ENCODE measurements around the gene RECK.

Gene RECK

DNA sequence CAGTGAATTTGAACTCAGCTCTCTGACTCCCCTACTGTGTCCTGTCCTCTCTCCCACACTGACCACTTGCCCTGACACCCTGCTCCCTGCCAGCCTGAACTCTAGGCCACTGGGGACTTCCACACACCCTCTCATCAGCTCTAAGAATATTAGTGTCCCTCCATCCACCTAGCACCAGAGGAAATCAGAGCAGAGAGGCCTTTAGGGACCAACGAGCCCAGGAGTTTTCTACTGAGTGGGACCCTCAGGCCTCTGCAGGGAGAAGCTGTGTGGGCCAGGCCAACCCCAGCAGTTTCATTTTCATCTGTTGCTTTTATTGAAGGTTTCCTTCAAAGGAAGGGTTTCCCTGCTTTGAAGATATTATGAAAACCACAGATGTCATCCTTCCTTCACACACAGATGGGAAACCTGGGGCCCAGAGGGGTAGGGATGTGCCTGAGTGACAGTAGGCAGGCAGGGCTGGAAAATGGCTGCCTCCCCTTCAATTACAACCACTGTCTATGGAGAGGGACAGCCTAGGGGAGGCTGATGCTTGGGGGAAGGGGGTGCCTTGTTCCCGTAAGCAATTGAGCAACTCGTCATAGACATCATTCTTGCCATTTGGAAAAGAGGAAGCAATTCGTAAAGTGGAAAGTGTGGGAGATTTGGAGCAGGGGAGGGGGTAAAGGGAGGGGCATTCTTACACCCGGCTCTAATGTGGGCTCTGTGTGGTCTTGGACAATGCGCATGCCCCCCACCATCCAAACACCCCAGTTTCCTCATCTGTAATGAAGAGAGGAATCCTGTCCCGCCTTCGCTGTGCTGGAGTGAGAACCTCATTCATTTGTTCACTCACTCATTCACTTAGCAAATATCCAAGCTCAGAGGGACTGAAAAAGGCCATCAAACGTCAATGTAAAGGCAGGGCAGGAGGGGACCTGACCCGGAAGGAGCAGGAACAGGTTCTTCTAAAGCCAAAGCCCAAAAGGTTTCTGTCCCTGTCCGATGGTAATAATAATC is 103.7 kb downstream of the RECK start:
- DNase-seq, result no peak

DNA sequence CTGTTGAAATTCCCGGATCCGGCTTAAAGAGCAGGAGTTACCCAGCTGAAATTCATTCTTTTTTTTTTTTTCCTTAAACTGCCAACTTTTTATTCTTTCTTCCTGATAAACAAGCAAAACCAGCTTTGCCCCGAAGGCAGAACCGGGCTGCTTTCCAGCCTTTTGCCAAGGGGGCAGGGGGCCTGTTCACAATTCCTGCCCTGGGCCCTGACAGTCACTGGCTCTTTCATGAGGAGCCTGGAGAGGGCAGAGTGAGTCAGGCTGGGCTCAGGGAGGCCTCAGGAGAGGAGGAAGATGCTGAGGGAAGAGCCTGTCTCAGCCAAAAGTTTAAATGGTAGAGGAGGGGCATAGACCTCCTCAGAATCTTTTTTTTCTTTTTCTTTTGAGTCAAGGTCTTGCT is 104.6 kb downstream of the RECK start:
- DNase-seq, result peak; percentile 34

DNA sequence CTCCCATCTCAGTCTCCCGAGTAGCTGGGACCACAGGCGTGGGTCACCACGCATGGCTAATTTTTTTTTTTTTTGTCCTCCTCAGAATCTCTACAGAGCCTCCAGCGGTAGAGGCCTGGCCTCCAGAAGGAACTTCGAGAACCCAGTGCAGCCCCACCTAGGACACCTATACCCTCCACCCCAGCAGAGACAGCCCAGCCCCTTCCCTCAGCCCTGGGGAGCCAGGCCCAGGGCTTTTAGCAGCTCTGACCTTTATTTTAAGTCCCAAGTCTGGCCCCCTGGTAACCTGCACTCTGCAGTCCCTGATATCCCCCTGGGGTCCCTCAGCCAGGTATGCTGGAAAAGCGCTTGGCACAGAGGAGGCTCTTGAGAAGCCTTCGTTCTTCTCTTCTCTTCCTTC is 105.0 kb downstream of the RECK start:
- no peak for DNase-seq

DNA sequence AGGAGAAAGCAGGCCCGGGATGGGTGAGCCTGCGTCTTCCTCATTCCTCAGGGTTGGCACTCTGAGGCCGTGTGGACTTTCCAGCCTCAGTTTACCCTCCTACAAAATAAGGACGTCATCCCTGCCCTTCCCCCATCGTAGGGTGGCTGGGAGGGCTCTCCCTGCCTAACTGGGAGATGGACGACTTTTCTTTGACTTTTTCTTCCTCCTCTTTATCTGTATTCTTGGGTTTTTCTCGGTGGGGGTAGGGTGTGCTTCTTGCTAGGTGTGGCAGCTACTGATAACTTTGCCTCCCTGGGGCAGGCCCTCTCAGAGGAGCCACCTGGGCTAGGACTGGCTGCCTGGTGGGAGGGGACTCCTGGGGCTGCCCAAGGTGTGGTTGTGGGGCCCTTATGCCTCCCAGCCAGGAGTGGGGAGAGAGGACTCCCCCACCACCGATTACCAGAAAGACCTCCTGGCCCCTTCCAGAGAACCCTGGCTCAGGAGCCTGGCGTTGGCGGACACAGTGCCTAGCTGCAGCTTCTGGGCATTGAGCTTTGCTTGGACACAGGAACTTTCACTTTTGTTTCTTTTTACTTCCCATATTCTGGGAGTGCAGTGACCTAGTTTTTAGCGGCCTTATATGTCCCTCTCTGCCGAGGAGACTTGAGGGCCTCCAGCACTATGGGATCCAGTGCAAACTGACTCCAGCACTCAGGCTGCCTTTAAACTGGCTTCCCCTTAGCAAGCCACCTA is 106.0 kb downstream of the RECK start:
- DNase-seq, result no peak

DNA sequence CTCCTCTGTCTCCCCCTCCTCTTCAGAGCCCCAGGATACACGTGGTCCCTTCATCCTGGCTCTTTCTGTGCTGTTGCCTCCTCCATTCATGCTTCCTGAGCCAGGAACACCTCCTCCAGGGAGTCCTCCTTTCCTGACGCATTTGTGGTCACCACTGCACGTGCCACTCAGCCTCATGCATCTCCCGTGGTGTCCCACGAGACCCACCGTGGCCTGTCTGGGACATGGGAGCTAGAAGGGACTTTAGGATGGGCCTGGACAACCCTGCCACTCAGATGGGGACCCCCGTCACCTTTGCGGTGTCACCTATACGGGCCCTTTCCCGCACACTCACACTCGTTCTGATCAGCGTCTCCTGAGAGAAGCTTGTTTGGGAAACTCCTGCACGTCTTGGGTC is 106.5 kb downstream of the RECK start:
- no peak for DNase-seq

DNA sequence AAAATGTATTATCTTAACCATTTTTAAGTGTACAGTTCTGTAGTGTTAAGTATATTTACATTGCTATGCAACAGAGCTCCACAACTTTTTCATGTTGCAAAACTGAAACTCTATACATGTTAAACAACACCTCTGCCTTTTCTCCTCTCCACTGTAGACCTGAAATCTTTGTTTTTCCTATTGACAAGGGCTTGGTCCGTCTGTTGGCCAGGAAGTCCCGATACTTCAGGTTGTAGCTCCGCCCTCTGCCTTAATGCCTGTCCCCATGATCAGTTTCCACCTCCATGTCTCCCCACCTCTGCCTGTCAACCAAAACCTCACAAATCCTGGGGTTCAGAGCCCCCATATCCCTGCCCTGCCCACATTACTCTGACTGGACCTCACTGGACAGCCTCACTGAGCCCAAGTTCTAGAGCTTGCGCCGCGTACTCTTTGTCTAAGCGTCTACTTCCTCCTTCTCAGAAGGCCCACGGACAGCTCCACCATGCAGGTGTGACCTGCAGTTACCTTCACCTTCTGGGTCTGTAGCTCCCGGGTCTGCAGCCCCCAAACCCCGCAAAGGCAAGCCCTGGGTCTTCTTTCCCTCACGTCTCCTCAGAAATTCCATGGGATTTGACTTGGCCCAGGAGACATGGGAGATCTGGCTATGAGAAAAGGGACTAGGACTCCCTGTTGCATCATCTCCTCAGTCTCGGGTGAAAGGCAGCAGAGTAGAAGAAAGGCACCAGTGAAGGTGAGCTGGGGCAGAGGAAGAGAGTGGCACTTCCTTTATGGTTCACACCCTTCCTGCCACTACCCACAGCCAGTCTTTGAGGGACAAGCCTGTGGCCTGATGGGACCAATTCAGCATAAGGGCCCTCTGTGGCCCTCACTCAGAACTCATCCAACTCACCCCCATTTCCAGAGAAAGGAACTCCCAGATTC is 107.9 kb downstream of the RECK start:
- DNase-seq, result no peak

DNA sequence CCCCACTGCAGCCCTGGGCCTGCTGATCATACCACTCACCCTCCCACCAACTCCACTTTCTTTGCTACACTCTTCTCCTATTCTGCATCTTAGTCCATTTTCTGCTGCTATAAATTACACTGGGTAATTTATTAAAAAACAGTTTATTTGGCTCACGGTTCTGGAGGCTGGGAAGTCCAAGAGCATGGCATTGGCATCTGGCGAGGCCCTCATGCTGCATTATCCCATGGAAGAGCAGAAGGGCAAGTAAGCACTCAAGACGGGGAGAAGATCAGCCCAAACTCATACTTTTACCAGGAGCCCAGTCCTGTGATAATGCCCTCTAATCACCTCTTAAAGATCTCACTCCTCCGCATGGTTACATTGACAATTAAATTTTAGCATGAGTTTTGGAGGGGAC is 109.3 kb downstream of the RECK start:
- DNase-seq, result no peak

DNA sequence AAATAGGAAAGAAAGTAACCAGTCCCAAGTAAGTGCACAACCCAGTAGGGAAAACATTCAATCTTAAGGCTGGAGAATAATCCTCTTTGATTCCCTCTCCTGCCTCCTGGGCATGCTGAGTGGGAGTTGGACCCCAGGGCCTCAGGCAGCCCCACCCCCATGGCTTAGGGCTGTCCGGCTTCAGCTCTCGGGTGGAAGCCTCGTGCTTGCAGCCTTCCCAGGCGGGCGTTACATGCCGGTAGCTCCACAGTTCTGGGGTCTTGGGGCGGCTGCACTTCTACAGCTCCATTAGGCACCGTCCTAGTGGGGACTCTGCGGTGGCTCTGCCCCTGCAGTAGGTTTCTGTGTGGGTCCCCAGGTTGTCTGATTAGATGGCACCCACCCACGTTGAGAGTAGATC is 109.9 kb downstream of the RECK start:
- no peak for DNase-seq

DNA sequence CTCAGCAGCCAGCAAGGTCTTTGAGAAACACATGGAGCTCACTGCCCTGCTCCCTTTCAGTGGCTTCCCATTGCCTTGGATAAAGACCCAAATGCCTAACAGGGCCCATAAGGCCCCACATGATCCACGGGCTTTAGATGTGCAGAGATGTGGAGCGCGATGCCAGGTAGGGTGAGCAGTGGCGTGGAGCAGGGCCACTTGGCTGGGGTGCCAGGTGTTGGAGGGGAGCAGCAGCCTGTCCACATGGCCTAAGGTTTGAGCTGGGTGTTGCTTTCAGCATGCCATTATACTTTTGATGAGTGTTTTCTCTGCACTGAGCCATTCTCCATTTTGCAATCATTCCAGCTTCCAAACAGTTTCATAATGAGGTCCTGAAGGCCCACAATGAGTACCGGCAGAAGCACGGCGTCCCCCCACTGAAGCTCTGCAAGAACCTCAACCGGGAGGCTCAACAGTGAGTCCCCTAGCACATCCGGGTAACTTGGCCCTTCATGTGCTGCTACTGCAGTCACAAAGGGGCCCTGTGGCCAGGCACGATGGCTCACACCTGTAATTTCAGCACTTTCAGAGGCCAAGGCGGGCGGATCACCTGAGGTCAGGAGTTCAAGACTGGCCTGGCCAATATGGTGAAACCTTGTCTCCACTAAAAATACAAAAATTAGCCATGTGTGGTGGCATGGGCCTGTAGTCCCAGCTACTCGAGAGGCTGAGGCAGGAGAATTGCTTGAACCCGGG is 110.9 kb downstream of the RECK start:
- DNase-seq, result no peak

DNA sequence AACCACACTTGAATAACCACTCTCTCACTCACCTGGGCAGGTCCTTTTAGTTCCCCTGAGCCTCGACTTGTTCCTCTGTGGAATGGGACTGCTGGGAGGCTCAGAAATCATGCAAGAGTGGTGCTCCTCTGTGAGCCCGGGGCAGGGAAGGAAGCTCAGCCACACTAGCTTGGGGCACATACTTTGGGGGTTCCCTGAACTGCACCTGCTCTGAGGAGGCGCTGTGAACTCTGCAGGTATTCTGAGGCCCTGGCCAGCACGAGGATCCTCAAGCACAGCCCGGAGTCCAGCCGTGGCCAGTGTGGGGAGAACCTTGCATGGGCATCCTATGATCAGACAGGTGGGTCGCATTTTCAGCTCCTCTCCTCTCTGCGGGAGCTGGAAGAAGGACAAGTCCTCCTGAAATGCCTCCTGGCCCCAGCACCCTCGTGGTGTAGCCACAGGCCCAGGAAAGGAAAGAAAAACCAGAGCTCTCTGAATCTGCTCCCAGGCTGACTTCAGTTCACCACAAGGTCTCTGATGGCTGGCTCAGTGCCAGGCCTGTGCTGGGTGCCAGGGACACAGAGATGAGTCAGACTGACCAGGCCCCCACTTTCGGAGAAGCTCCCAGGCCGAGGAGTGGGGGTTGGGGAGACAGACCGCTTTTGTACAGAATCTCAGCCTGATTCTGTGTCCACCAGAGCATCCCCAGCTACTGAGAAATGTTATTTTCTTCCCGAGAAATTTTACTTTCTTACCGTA is 111.8 kb downstream of the RECK start:
- DNase-seq, result peak; percentile 99

DNA sequence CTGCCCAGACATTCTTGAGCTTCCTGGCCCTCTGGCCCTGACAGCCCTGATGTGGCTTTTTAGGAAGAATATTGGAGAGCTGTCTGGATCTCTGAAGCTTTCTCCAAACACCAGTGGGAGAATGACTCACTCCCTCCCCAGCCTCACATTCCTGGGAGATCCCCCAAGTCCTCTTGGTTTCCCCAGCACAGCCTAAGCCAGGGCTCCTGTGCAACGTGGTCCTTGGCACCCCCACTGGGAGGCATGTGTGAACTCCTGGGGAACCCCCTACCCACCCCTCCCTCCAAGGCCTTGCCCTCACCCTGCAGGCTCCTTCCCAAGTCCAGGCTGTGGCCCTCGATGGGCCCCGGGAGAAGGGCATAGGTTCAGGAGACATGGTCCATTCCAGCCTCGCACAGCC is 112.5 kb downstream of the RECK start:
- DNase-seq, result peak; percentile 50

DNA sequence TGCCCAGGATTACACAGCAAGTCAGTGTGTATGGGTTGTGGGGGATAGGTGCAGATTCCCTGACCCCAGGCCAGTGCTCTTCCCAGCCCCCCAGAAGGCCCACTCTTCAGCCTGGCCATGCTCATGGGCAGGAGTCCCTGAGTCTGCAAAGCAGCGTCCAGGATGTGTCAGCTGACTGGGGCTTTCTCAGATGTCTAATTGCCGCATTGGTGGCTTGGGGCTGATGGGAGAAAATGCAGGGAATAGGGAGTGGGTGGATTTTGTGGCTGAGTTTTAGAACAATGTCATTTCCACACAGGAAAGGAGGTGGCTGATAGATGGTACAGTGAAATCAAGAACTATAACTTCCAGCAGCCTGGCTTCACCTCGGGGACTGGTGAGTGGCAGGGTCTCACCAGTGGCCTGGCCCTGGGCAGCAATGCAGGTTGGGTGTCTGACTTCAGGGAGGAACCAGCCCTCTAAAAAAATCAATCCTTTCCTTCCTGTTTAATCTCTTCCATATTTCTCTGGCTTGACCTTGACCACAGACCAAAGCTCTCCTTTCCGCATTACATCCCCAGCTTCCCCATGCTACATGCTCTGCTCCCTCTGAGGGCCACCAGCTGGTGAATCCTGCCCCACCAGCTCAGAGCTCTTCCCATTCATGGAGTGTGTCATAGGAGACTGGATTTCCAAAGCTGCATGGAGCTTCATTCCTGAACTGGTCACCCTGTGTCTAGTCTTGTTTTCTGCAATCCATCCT is 114.0 kb downstream of the RECK start:
- DNase-seq, result no peak

DNA sequence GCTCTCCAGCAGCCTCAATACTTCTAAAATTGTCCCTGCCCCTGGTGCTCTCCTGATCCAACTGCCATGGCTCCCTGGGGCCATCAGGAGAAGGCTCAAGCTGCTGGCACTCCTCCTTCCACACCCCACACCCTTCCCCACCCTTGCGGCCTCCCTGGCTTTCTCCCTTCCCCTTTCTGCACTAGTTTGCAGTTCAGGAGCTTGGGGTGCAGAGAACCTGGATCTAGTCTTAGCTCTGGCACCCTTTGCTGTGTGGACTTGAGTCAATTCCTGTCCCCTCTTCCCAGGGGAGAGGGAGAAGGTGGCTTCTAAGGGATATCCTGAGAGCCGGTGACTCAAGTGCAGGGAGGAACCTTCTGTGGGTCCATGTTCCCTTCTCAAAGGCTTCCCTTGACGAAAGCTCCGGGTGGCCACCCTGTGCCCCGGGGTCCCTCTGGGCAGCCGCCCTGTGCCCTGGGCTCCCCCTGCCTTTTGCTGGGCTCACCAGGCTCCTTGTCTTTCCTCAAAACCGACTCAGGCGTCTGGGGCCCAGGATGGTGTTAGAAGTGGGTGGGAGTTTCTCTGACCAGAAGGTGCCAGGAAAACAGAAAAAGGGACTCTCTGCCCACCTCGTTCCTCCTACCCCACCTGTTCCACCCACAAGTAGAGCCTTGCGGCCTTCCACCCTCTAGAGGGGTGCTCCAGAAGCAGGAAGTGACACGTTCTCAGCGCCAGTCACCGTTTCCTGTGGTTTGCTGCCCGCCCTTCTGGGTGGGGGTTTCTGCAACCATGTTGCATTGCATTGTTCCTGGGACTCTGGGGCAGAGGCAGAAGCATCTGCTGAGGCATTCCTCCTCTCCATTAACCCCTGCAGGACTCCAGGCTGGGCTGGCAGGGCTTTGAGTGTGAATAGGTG is 114.8 kb downstream of the RECK start:
- DNase-seq, result no peak

DNA sequence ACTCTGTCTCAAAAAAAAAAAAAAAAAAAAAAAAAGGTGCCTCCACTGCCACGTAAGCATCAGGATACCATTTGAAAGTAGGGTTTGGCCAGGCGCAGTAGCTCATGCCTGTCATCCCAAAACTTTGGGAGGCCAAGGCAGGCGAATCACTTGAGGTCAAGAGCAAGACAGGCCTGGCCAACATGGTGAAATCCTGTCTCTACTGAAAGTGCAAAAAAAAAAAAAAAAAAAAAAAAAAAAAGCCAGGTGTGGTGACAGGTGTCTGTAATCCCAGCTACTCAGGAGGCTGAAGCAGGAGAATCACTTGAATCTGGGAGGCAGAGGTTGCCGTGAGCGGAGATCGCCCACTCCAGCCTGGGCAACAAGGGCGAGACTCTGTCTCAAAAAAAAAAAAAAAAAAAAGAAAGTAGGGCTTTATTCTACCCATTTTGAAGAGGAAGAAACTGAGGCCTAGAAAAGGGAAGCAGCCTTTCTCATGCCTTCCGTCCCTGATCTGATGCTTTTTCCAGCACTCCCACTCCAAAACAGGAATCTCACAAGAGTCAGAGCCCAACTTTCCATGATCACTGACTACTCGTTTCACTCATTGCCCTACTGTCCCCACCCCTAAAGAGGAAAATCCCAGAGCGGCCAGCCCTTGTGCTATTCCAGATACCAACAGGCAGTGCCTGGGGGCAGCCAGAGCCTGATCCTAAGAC is 116.2 kb downstream of the RECK start:
- no peak for DNase-seq

DNA sequence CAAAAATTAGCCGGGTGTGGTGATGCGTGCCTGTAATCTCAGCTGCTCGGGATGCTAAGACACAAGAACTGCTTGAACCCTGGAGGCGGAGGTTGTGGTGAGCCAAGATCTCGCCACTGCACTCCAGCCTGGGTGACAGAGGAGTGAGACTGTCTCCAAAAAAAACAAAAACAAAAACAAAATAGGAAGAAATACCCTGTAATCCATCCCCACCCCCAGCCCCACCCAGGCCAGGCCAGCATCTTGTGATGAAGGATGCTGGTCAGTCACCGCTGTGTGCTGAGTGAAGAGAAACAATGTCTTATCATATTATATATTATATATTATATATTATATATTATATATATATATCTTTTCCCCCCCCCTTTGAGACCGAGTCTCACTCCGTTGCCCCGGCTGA is 117.0 kb downstream of the RECK start:
- no peak for DNase-seq

DNA sequence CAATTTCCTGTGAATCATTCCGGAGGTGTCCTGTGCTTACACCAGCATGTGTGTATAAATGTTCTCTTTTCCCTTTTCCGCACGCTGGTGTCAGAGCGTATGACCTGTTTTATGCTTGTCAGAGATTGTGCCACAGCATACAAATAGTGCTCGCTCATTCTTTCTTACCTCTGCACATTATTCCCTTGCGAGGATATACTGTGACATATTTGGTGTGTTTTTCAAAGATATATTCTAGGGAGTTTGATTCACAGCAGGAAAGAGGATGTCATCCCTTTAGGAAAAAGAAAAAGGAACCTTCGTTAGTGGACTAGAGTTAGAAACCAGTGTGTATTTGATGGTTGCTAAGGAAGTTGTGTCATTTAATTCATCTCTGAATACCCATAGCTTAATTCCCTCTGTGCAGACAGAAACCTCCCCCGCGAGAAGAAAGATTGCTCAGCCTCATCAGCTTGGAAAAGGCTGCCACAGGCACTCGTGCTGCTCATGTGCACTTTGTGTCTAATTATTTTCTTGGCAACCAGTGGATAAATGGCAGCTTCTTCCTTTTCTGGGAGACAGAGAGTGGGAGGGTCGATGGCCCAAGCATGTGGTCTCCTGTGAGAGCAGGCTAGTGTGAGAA is 117.7 kb downstream of the RECK start:
- peak; percentile 92 for DNase-seq

DNA sequence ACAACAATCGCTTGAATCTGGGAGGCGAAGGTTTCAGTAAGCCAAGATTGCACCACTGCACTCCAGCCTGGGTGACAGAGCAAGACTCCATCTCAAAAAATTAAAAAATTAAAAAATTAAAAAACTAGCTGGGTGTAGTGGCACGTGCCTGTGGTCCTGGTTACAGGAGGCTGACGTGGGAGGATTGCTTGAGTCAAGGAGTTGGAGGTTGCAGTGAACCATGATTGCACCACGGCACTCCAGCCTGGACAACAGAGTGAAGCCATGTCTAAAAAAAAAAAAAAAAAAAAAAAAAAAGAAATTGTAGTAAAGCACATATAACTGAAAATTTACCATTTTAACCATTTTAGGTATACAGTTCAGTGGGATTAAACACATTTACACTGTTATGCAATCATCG is 119.4 kb downstream of the RECK start:
- DNase-seq, result no peak

DNA sequence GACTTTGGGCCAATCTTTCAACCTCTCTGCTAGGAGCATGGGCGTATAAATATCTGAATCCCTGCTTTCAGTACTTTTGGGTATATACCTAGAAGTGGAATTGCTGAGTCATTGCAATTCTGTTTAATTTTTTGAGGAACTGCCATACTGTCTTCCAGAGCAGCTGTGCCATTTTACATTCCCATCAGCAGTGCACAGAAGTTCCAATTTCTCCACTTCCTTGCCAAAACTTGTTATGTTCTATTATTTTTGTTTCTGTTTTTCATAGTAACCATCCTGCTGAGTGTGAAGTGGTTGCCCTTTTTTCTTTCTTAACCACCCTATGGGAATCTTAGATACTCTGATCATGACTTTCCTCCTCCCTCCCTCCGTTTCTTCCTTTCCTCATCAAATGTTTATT is 121.4 kb downstream of the RECK start:
- DNase-seq, result no peak

DNA sequence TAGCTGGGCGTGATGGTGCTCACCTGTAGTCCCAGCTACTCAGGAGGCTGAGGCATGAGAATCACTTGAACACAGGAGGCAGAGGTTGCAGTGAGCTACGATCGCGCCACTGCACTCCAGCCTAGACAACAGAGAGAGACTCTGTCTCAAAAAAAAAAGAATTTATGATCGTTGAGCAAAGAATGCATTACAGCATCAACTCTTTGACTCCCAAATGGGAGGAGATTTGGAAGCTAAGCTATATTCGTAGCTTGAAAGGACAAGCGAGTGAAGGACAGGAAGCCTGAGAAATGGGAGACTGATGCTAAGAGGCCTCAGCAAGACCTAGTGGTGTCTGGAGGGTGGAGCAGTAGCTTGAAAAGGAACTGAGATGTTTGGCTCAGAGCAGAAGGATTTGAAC is 122.2 kb downstream of the RECK start:
- DNase-seq, result no peak
